Measurements from ENCODE around the gene APOL5. TPM values are rescaled to one million over a fixed set of nuclear protein-coding genes. Genes with fewer than 3 reads are reported as not detected.

APOL5 gene
- total RNA-seq, 1 experiment from 2014 or later, result not detected

GRCh38 chr22:35687461-35687860 lies 30.2 kb upstream of the APOL5 start:
- no peak for DNase-seq
- H4K20me1 ChIP-seq (ENCODE audit: insufficient read depth), result no peaks in the 10 kb centered on the region
- no peak overlapping the region for H3K4me3 ChIP-seq
- no peaks in the 10 kb centered on the region for H3K9me3 ChIP-seq (ENCODE audit: insufficient read depth, low read depth)
- no peaks in the 10 kb centered on the region for H3K79me2 ChIP-seq (ENCODE audit: low read depth)
- BruUV-seq (replicated peaks), result no TSS peak
- POLR2A ChIA-PET (ENCODE audit: unreplicated experiment), result no interaction called here
- H3K27me3 ChIP-seq (ENCODE audit: insufficient read depth, low read depth), result no peaks in the 10 kb centered on the region
- TF ChIP-seq EZH2 (IDR thresholded peaks at IDR 0.05; ENCODE audit: low read depth), result no peak
- no peak for TF ChIP-seq CTCF (conservative IDR thresholded peaks at IDR 0.05)
- no peak overlapping the region for H2AFZ ChIP-seq
- intact Hi-C loops (cut with micrococcal nuclease; ENCODE audit: unreplicated experiment), result no loop called here
- no peak overlapping the region for H3K4me2 ChIP-seq
- H3K4me1 ChIP-seq (replicated peaks; ENCODE audit: insufficient read depth), result no peaks in the 10 kb centered on the region
- no peaks in the 10 kb centered on the region for H3K9me2 ChIP-seq (ENCODE audit: insufficient read depth)
- CTCF ChIA-PET, result no interaction called here
- H3K36me3 ChIP-seq (ENCODE audit: low read depth), result no peaks in the 10 kb centered on the region
- H3K27ac ChIP-seq, result no peak overlapping the region
- H3F3A ChIP-seq (ENCODE audit: insufficient read depth, low read depth), result no peaks in the 10 kb centered on the region; the same call in 1 of the 2 replicates

- POLR2A ChIA-PET (ENCODE audit: unreplicated experiment), result no interaction called here
- TF ChIP-seq CTCF (conservative IDR thresholded peaks at IDR 0.05), result no peak
- no peak for TF ChIP-seq EZH2 (IDR thresholded peaks at IDR 0.05; ENCODE audit: low read depth)
These were observed 28.6 kb upstream of the APOL5 start for GRCh38 chr22:35688913-35689675.

GRCh38 chr22:35690001-35690400 lies 27.7 kb upstream of the APOL5 start:
- Histone ChIP-seq H3K79me2 (ENCODE audit: low read depth) (no peaks in the 10 kb centered on the region), H3K4me1 (replicated peaks; ENCODE audit: insufficient read depth) (no peaks in the 10 kb centered on the region), H3K9me3 (ENCODE audit: insufficient read depth, low read depth) (no peaks in the 10 kb centered on the region), H3K27me3 (ENCODE audit: insufficient read depth, low read depth) (no peaks in the 10 kb centered on the region), H3K9me2 (ENCODE audit: insufficient read depth) (no peaks in the 10 kb centered on the region), H3K4me2 (no peak overlapping the region), H3K27ac (no peak overlapping the region), H3K4me3 (no peak overlapping the region), H3F3A (ENCODE audit: insufficient read depth, low read depth) (no peaks in the 10 kb centered on the region; the same call in 1 of the 2 replicates), H3K36me3 (ENCODE audit: low read depth) (no peaks in the 10 kb centered on the region), H4K20me1 (ENCODE audit: insufficient read depth) (no peaks in the 10 kb centered on the region), H2AFZ (no peak overlapping the region)
- POLR2A ChIA-PET (ENCODE audit: unreplicated experiment), result no interaction called here
- intact Hi-C loops (cut with micrococcal nuclease; ENCODE audit: unreplicated experiment), result no loop called here
- CTCF ChIA-PET, result interaction anchor here (0.6 to 0.7 kb wide), 3 partner anchors 26 to 319 kb away, joined by 3 to 8 read pairs (median 6); no protein-coding TSS in a partner anchor
- TF ChIP-seq CTCF (conservative IDR thresholded peaks at IDR 0.05), result no peak
- TF ChIP-seq EZH2 (IDR thresholded peaks at IDR 0.05; ENCODE audit: low read depth), result no peak
- DNase-seq, result no peak
- BruUV-seq (replicated peaks), result no TSS peak

More at GRCh38 chr22:35688913-35689675, 28.6 kb upstream of the APOL5 start:
- H3F3A ChIP-seq (ENCODE audit: insufficient read depth, low read depth), result no peaks in the 10 kb centered on the region; the same call in 1 of the 2 replicates
- no TSS peak for BruUV-seq (replicated peaks)
- H2AFZ ChIP-seq, result no peak overlapping the region
- H3K4me2 ChIP-seq, result no peak overlapping the region
- H3K36me3 ChIP-seq (ENCODE audit: low read depth), result no peaks in the 10 kb centered on the region
- H3K4me3 ChIP-seq, result no peak overlapping the region
- no peaks in the 10 kb centered on the region for H3K9me3 ChIP-seq (ENCODE audit: insufficient read depth, low read depth)
- no peak overlapping the region for H3K27ac ChIP-seq
- no peaks in the 10 kb centered on the region for H3K9me2 ChIP-seq (ENCODE audit: insufficient read depth)
- no peaks in the 10 kb centered on the region for H3K79me2 ChIP-seq (ENCODE audit: low read depth)
- CTCF ChIA-PET, result no interaction called here
- no peak for DNase-seq
- no peaks in the 10 kb centered on the region for H3K27me3 ChIP-seq (ENCODE audit: insufficient read depth, low read depth)
- H4K20me1 ChIP-seq (ENCODE audit: insufficient read depth), result no peaks in the 10 kb centered on the region
- intact Hi-C loops (cut with micrococcal nuclease; ENCODE audit: unreplicated experiment), result no loop called here
- no peaks in the 10 kb centered on the region for H3K4me1 ChIP-seq (replicated peaks; ENCODE audit: insufficient read depth)
